ENCODE measurements around the gene HOXA4. TPM values are rescaled to one million over a fixed set of nuclear protein-coding genes. Genes with fewer than 3 reads are reported as not detected.

The HOXA4 gene
- total RNA-seq, 1 experiment from 2014 or later, result 2.0 TPM

DNA sequence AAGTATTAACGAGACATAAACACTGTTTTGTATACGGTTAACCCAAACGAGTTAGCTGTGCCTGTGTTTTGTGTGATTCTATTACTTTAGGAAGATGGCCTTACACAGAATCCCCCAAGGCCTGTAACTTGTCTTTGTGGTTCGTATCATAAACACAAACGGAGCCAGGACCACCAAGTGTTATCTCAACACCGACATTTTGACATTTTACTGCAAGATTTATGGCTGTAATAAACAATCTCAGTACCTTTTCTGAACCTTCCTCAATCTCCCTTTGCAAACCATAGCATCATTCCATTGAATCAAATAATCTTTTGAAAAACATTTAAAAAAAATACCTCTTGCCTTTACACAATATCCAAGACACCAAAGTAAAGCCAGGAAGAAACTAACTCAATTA, 2.4 kb upstream of the HOXA4 start:
- no TSS peak for BruUV-seq (replicated peaks)
- Histone ChIP-seq H3K9me2 (ENCODE audit: insufficient read depth) (no peaks in the 10 kb centered on the region), H3K27ac (ENCODE audit: low read depth, low read length) (no peak overlapping the region), H3K4me1 (ENCODE audit: control insufficient read depth in 1 of 2, insufficient read depth in 2 of 2, low read length in 2 of 2) (peaks cover 41 to 87% of the 10 kb centered on the region in 2 experiments), H3K9ac (ENCODE audit: low read length) (no peak overlapping the region), H2AFZ (ENCODE audit: low read depth, low read length, poor library complexity, severe bottlenecking) (no peak overlapping the region), H3K79me2 (ENCODE audit: insufficient read depth, low read length) (no peaks in the 10 kb centered on the region), H3K27me3 (ENCODE audit: insufficient read depth, low read length) (peaks cover 7% of the 10 kb centered on the region), H3K4me2 (ENCODE audit: low read length) (peak overlapping the region; percentile 83; the same call in 1 of the 2 replicates), H3K4me3 (replicated peaks in 1 of 2; ENCODE audit: low read depth in 1 of 2, low read length in 2 of 2) (no peak overlapping the region), H3K36me3 (ENCODE audit: control insufficient read depth in 1 of 2, insufficient read depth in 2 of 2, low read length in 2 of 2) (no peaks in the 10 kb centered on the region), H4K20me1 (ENCODE audit: insufficient read depth) (no peaks in the 10 kb centered on the region), H3K9me3 (ENCODE audit: control insufficient read depth in 1 of 2, insufficient read depth in 1 of 2, low read depth in 1 of 2, low read length in 2 of 2) (no peaks in the 10 kb centered on the region)
- ChIA-PET CTCF (no interaction called here), POLR2A (no interaction called here), RAD21 (ENCODE audit: low non-redundant PET in 1 of 2, low total read pairs in 2 of 2, uncharacterized antibody in 2 of 2, unreplicated experiment in 2 of 2) (no interaction called here)
- ATAC-seq (no peak), DNase-seq (ENCODE audit: low read depth, low spot score) (no peak)
- TF ChIP-seq MAX (IDR thresholded peaks at IDR 0.05) (no peak), CEBPB (IDR thresholded peaks at IDR 0.05; ENCODE audit: low read depth) (no peak), EGR1 (IDR thresholded peaks at IDR 0.05; ENCODE audit: low read depth) (no peak), ZFX (IDR thresholded peaks at IDR 0.05) (no peak), CBX3 (IDR thresholded peaks at IDR 0.05; ENCODE audit: low read depth) (no peak), SP1 (IDR thresholded peaks at IDR 0.05; ENCODE audit: low read depth) (no peak)
- TF ChIP-seq, protein P1, sequence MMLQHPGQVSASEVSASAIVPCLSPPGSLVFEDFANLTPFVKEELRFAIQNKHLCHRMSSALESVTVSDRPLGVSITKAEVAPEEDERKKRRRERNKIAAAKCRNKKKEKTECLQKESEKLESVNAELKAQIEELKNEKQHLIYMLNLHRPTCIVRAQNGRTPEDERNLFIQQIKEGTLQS (IDR thresholded peaks at IDR 0.05), result no peak
- TF ChIP-seq, protein P2, sequence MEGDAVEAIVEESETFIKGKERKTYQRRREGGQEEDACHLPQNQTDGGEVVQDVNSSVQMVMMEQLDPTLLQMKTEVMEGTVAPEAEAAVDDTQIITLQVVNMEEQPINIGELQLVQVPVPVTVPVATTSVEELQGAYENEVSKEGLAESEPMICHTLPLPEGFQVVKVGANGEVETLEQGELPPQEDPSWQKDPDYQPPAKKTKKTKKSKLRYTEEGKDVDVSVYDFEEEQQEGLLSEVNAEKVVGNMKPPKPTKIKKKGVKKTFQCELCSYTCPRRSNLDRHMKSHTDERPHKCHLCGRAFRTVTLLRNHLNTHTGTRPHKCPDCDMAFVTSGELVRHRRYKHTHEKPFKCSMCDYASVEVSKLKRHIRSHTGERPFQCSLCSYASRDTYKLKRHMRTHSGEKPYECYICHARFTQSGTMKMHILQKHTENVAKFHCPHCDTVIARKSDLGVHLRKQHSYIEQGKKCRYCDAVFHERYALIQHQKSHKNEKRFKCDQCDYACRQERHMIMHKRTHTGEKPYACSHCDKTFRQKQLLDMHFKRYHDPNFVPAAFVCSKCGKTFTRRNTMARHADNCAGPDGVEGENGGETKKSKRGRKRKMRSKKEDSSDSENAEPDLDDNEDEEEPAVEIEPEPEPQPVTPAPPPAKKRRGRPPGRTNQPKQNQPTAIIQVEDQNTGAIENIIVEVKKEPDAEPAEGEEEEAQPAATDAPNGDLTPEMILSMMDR (IDR thresholded peaks at IDR 0.05 in 2 of 3, conservative IDR thresholded peaks at IDR 0.05 in 1 of 3; ENCODE audit: borderline replicate concordance in 1 of 3, insufficient read depth in 1 of 3, low read depth in 2 of 3, low read length in 2 of 3), result no peak
- intact Hi-C loops (cut with micrococcal nuclease), result no loop called here

GRCh38 chr7:27132214-27132613, 1.7 kb upstream of the HOXA4 start:
- H3K27me3 ChIP-seq (ENCODE audit: insufficient read depth, low read length), result peaks cover 14% of the 10 kb centered on the region
- POLR2A ChIA-PET, result interaction anchor here (1.5 kb wide), 1 partner anchor 17 kb away, joined by 3 read pairs; no protein-coding TSS in a partner anchor
- H4K20me1 ChIP-seq (ENCODE audit: insufficient read depth), result no peaks in the 10 kb centered on the region
- H3K36me3 ChIP-seq (ENCODE audit: control insufficient read depth in 1 of 2, insufficient read depth in 2 of 2, low read length in 2 of 2), result no peaks in the 10 kb centered on the region
- CTCF ChIA-PET, result no interaction called here
- DNase-seq (ENCODE audit: low read depth, low spot score) (no peak), ATAC-seq (no peak)
- BruUV-seq (replicated peaks), result no TSS peak
- H3K4me2 ChIP-seq (ENCODE audit: low read length), result peak overlapping the region; percentile 91; the same call in 1 of the 2 replicates
- H3K4me3 ChIP-seq (replicated peaks in 1 of 2; ENCODE audit: low read depth in 1 of 2, low read length in 2 of 2), result no peak overlapping the region
- no peak overlapping the region for H3K9ac ChIP-seq (ENCODE audit: low read length)
- RAD21 ChIA-PET (ENCODE audit: low non-redundant PET in 1 of 2, low total read pairs in 2 of 2, uncharacterized antibody in 2 of 2, unreplicated experiment in 2 of 2), result interaction anchor here in 1 of 2 experiments (0.6 kb wide), 1 partner anchor 282 kb away, joined by 3 read pairs; no protein-coding TSS in a partner anchor
- H2AFZ ChIP-seq (ENCODE audit: low read depth, low read length, poor library complexity, severe bottlenecking), result no peak overlapping the region
- peaks cover 41 to 81% of the 10 kb centered on the region in 2 experiments for H3K4me1 ChIP-seq (ENCODE audit: control insufficient read depth in 1 of 2, insufficient read depth in 2 of 2, low read length in 2 of 2)
- intact Hi-C loops (cut with micrococcal nuclease), result no loop called here
- no peaks in the 10 kb centered on the region for H3K9me3 ChIP-seq (ENCODE audit: control insufficient read depth in 1 of 2, insufficient read depth in 1 of 2, low read depth in 1 of 2, low read length in 2 of 2)
- no peaks in the 10 kb centered on the region for H3K79me2 ChIP-seq (ENCODE audit: insufficient read depth, low read length)
- no peaks in the 10 kb centered on the region for H3K9me2 ChIP-seq (ENCODE audit: insufficient read depth)
- no peak overlapping the region for H3K27ac ChIP-seq (ENCODE audit: low read depth, low read length)
- TF ChIP-seq FOSL1 (IDR thresholded peaks at IDR 0.05; ENCODE audit: low read depth), result no peak
- TF ChIP-seq SP1 (IDR thresholded peaks at IDR 0.05; ENCODE audit: low read depth), result no peak
- no peak for TF ChIP-seq YY1 (IDR thresholded peaks at IDR 0.05; ENCODE audit: extremely low read depth, insufficient replicate concordance, low read depth, low read length)
- TF ChIP-seq EGR1 (IDR thresholded peaks at IDR 0.05; ENCODE audit: low read depth), result no peak
- TF ChIP-seq, protein P3, sequence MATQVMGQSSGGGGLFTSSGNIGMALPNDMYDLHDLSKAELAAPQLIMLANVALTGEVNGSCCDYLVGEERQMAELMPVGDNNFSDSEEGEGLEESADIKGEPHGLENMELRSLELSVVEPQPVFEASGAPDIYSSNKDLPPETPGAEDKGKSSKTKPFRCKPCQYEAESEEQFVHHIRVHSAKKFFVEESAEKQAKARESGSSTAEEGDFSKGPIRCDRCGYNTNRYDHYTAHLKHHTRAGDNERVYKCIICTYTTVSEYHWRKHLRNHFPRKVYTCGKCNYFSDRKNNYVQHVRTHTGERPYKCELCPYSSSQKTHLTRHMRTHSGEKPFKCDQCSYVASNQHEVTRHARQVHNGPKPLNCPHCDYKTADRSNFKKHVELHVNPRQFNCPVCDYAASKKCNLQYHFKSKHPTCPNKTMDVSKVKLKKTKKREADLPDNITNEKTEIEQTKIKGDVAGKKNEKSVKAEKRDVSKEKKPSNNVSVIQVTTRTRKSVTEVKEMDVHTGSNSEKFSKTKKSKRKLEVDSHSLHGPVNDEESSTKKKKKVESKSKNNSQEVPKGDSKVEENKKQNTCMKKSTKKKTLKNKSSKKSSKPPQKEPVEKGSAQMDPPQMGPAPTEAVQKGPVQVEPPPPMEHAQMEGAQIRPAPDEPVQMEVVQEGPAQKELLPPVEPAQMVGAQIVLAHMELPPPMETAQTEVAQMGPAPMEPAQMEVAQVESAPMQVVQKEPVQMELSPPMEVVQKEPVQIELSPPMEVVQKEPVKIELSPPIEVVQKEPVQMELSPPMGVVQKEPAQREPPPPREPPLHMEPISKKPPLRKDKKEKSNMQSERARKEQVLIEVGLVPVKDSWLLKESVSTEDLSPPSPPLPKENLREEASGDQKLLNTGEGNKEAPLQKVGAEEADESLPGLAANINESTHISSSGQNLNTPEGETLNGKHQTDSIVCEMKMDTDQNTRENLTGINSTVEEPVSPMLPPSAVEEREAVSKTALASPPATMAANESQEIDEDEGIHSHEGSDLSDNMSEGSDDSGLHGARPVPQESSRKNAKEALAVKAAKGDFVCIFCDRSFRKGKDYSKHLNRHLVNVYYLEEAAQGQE (IDR thresholded peaks at IDR 0.05; ENCODE audit: low read depth), result no peak
- TF ChIP-seq ZBTB33 (IDR thresholded peaks at IDR 0.05; ENCODE audit: extremely low read depth, insufficient replicate concordance, low read length), result no peak
- no peak for TF ChIP-seq CBX3 (IDR thresholded peaks at IDR 0.05; ENCODE audit: low read depth)
